Upper lobe of left lung (tissue), 4 donors: ENCODE measurements around the gene SUDS3.

Experiments
- POLR2A ChIP-seq, 4 donors: fragments of 450-650 bp; IDR thresholded peaks; one replicate each; pipeline ENCODE4 v1.5.1; 2016 to 2017; ENCODE audit warnings: antibody characterized with exemption in 4 of 4, mild to moderate bottlenecking in 2 of 4
- TF ChIP-seq, protein P1 (sequence below), 6 experiments: fragments of 450-650 bp in 4 of 6; fragments of 200-600 bp in 2 of 6; sonication (generic) in 2 of 6; IDR thresholded peaks; one replicate each; pipeline ENCODE4 v1.5.1; 2016 to 2019; ENCODE audit warnings: antibody characterized with exemption in 6 of 6

DNA sequence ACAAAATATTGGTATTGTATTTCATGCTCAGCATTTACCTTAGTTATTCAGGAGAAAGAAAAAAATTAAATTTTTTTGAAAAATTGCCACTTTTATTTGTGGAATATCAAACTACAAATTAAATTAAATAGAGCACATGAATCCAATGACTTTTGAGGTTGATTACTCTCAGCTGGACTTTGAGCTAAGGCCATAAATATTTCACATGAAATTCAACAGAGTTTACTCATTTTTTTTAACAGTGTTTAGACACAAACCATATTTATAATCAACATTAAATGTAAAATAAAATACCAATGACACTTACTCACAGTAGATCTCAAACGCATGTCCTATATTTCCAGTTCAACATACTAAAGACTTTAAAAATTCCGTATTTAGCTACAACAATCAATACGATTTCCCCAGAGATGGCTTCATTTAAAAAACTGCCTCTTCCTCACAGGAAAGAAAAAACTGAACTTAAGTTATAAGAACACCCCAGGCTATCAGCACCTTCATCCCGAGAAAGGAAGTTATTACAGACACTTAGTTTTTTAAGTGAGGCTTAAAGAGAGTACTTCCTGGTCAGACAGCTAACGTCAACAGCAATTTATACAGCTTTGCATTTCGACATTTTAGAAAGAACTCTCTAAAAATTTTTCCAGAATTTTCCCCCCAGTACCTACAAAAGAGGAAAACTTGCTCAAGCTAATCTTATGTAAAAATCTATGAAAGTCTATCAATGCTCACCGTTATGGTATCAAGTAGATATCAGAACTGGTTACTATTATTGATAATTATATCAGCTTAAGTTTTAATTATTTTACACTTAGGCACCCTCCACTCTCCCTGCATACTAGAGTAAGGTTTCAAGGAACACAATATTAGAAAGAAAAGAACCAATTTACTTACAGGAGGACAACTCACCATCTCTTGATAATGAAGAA is 17.5 kb upstream of the SUDS3 start:
- TF ChIP-seq, protein P1, sequence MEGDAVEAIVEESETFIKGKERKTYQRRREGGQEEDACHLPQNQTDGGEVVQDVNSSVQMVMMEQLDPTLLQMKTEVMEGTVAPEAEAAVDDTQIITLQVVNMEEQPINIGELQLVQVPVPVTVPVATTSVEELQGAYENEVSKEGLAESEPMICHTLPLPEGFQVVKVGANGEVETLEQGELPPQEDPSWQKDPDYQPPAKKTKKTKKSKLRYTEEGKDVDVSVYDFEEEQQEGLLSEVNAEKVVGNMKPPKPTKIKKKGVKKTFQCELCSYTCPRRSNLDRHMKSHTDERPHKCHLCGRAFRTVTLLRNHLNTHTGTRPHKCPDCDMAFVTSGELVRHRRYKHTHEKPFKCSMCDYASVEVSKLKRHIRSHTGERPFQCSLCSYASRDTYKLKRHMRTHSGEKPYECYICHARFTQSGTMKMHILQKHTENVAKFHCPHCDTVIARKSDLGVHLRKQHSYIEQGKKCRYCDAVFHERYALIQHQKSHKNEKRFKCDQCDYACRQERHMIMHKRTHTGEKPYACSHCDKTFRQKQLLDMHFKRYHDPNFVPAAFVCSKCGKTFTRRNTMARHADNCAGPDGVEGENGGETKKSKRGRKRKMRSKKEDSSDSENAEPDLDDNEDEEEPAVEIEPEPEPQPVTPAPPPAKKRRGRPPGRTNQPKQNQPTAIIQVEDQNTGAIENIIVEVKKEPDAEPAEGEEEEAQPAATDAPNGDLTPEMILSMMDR (IDR thresholded peaks at IDR 0.05), result no peak
- TF ChIP-seq POLR2A (IDR thresholded peaks at IDR 0.05), result no peak
